GM10266 (cell line): ENCODE data around the gene APLF.
A peak's percentile ranks its signal among the peaks of the same experiment; 100 is the strongest.

ENCODE experiments used
- DNase-seq: peaks from one replicate; pipeline ENCODE4 v3.0.0; 2012; ENCODE audit errors: extremely low spot score
- TF ChIP-seq, protein P1 (sequence below): IDR thresholded peaks from 2 replicates; pipeline ENCODE4 v1.5.1; 2012; ENCODE audit warnings: mild to moderate bottlenecking, low read depth; ENCODE audit not compliant: control insufficient read depth, insufficient read depth; ENCODE audit errors: missing control alignments

APLF gene, protein sequence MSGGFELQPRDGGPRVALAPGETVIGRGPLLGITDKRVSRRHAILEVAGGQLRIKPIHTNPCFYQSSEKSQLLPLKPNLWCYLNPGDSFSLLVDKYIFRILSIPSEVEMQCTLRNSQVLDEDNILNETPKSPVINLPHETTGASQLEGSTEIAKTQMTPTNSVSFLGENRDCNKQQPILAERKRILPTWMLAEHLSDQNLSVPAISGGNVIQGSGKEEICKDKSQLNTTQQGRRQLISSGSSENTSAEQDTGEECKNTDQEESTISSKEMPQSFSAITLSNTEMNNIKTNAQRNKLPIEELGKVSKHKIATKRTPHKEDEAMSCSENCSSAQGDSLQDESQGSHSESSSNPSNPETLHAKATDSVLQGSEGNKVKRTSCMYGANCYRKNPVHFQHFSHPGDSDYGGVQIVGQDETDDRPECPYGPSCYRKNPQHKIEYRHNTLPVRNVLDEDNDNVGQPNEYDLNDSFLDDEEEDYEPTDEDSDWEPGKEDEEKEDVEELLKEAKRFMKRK

DNA sequence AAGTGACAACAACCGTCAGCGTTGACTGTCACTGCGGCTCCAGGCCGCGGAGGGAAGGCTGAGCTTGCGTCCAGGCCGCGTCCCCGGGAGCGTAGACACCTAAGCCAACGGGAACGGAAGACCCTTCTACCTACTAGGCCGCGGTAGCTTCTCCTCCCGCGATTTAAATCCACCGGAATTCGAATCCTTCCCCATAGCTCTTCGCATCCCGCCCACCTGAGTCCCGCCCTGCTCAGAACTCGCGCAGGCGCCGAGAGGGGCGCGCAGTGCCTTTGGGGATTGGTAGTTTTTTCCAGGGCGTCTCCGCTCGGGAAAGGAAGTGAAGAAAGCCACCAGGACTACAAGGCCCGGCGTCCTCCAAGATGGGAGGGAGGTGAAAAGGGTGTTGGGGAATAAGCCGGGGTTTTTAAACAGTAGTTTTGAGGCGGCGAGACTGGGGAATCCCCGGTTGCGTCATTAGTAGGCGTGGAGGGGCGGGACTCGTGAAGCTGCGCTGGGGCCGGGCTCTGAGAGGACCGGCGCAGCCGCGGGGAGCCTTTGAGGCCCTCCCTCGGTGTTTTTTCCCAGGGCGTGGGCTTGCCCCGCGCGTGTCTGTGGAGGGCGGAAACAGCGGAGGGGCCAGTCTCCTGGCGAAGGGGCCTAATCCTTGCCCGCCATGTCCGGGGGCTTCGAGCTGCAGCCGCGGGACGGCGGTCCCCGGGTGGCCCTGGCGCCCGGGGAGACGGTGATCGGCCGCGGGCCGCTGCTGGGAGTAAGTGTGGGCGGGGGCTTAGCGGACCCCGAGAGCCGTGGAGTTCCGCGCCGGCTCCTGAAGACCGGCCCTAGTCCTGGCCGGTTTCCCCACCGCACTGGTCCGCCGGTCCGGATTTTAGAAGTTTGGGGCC is at the start of gene APLF, which contains the start of gene FBXO48:
APLF (plus strand) TSS at position 509 of the 884 bp plus-strand sequence; CDS start at position 656, 147 bp downstream.
FBXO48 (minus strand) TSS at position 218 of the 884 bp plus-strand sequence. CDS start 2,149 bp downstream, outside the sequence.
- TF ChIP-seq, protein P1, sequence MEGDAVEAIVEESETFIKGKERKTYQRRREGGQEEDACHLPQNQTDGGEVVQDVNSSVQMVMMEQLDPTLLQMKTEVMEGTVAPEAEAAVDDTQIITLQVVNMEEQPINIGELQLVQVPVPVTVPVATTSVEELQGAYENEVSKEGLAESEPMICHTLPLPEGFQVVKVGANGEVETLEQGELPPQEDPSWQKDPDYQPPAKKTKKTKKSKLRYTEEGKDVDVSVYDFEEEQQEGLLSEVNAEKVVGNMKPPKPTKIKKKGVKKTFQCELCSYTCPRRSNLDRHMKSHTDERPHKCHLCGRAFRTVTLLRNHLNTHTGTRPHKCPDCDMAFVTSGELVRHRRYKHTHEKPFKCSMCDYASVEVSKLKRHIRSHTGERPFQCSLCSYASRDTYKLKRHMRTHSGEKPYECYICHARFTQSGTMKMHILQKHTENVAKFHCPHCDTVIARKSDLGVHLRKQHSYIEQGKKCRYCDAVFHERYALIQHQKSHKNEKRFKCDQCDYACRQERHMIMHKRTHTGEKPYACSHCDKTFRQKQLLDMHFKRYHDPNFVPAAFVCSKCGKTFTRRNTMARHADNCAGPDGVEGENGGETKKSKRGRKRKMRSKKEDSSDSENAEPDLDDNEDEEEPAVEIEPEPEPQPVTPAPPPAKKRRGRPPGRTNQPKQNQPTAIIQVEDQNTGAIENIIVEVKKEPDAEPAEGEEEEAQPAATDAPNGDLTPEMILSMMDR: no peak
- DNase-seq: peak; percentile 93

DNA sequence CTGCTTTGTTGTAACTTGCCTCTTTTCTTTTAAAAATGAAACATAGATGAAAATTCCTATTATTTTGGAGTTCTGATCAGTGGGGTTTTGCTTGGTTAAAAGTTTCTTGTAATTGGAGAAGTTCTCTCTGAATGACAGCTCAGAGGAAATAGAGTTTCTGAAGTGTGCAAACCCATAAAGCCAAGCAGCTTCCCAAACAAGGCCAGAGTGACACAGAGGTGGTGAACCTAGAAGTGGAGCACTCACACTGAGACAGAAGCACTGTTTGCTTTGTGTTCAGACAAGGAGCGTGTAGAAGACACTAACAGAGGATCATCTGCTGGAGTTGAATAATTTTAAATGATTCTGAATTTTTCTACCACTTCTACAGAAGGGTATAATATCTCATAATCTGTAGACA is 49.5 kb upstream of the APLF start:
- DNase-seq: no peak
- TF ChIP-seq, protein P1: no peak

DNA sequence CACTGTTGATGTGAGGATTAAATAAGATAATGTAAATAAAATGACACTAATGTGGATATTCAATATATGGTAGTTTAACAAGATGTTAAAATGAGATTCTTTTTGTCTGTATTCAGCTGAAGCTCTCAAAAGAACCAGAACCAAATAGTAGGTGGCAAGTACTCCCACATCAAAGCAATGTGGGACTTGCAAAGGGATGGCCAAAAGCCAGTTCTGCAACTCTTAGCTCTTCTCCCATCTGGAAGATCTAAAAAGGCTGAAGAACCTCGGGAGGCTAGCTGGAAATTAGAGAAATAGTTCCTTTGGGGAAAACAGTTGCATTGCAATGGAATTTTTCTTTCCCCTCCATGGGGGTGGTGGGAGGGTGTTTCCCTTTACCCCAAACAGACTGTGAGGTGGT is 49.0 kb upstream of the APLF start:
- no peak for DNase-seq
- TF ChIP-seq, protein P1: no peak

DNA sequence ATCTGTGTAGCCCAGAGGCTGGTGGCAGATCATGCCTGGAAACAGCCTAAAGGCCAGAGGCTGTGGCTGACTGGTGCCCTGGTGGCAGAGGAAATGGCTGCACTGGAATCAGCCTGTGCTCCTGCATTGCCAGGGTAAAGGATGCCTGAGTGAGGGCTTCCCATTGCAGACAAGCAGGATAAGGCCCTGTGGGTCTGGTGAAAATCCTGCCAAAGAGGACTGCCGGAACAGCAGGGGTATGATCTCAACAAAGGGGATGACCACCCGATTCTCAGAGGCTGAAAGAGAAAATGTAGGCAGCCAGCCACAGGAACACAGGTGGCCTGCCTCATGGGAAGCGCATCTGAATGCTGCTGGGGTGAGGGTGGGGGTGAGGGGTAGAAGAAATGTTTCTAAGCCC is 48.5 kb upstream of the APLF start:
- TF ChIP-seq, protein P1: no peak
- DNase-seq: no peak

DNA sequence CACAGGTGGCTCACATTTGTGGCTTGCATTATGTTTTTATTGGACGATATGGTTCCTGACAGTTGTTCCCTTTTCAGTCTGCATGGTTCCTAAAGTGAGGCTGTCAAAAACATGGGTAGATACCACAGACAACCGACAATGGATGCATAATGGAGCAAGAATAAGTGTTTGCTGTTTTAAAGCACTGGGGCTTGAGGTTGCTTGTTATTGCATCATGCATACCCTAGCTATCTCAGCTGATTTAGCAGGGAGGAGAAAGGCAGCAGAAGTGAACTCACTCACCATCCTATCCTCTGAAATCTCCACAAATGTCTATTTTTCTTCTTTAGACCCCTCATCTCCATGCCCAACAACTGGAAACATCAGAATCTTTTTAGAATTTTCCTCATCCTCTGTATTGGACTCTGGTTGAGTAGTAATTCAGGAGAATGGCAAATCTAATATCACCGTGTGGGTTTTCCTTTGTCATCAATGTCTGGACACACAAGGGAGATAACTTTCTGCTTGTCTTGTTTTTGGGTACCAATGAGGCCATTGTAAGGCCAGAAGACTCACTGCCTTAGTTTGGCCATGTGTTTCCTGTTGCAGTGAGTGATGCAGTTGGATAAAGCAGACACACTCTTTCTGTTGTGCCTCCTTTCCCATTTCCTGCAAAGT is 47.0 kb upstream of the APLF start:
- TF ChIP-seq, protein P1: no peak
- no peak for DNase-seq

DNA sequence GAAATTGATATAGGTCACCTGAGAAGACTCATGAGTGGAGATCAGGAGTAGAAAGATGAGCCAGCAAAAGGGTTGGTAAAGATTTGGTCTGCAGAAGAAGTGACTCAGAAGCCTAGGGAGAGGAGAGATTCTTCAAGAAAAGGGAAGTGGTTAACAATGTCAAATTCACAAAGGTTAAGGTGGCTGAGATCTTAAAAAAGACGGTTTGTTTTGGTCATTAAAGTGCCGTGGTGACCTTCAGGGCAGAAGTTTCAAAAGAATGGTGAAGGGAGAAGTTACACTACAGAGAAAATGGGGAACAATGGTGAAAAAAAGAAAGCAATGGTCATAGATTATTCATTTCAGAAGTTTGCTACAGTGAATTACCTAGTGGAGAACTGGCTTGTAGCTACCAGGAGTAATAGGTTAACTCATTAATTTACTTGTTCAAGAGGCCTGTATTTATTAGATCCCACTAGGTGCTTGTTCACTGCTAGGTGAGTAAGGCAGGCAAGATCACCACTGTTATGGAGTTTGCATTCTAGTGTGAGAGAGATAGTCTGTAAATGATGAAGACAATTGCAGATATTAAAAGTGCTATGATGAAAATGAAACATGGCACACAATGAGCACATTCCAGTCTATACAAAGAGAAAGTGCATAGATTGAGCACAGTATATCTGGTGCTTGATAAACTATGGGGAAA is 43.3 kb upstream of the APLF start:
- peak; percentile 59 for DNase-seq
- TF ChIP-seq, protein P1: no peak
